Measurements from ENCODE around the gene FLT1.

GRCh38 chr13:28429096-28429495 is 65.8 kb downstream of the FLT1 start:
- TF ChIP-seq YY1 (IDR thresholded peaks at IDR 0.05; ENCODE audit: insufficient read depth, insufficient read length) (no peak), ZNF274 (IDR thresholded peaks at IDR 0.05; ENCODE audit: low read depth, low read length) (no peak), SUZ12 (IDR thresholded peaks at IDR 0.05; ENCODE audit: extremely low read depth, insufficient read depth, insufficient read length) (no peak)

Measured in NT2/D1 (cell line).